ENCODE measurements around the gene GSTA4.
"Not testable (repeated sequence)": the region's sequence is repeated elsewhere in the genome, so short reads cannot be mapped to it uniquely, and the experiment has no call there.

The GSTA4 gene

GRCh38 chr6:53009056-53009455 lies 14.0 kb upstream of the GSTA4 start:
- H3K79me2 ChIP-seq (ENCODE audit: control insufficient read depth, low read length), result no peaks in the 10 kb centered on the region
- no peaks in the 10 kb centered on the region for H3K4me1 ChIP-seq (ENCODE audit: control insufficient read depth, low read length)
- H3K27me3 ChIP-seq (ENCODE audit: control insufficient read depth, low read length), result no peaks in the 10 kb centered on the region
- no peaks in the 10 kb centered on the region for H3K9me2 ChIP-seq (replicated peaks; ENCODE audit: control insufficient read depth, low read length)
- no peak overlapping the region for H3K27ac ChIP-seq (ENCODE audit: low read depth, low read length)
- no peaks in the 10 kb centered on the region for H3F3A ChIP-seq (ENCODE audit: control insufficient read depth, insufficient read depth)
- H3K4me3 ChIP-seq (ENCODE audit: low read length), result no peak overlapping the region
- H3K9me3 ChIP-seq (ENCODE audit: control insufficient read depth, insufficient read depth, low read length), result no peaks in the 10 kb centered on the region
- TF ChIP-seq EZH2phosphoT487 (IDR thresholded peaks at IDR 0.05; ENCODE audit: borderline replicate concordance, low read length) (no peak), CTCF (IDR thresholded peaks at IDR 0.05; ENCODE audit: low read depth, low read length, poor library complexity, severe bottlenecking) (no peak)
- no peaks in the 10 kb centered on the region for H3K36me3 ChIP-seq (ENCODE audit: control insufficient read depth, low read length)
- no peak overlapping the region for H3K4me2 ChIP-seq (ENCODE audit: low read length)
- H4K20me1 ChIP-seq (ENCODE audit: control insufficient read depth, insufficient read depth, low read depth, low read length), result no peaks in the 10 kb centered on the region

- not testable (repeated sequence) for H3K4me1 ChIP-seq (ENCODE audit: control insufficient read depth, low read length); H3K79me2 ChIP-seq (ENCODE audit: control insufficient read depth, low read length); H3K36me3 ChIP-seq (ENCODE audit: control insufficient read depth, low read length); H3K9me2 ChIP-seq (replicated peaks; ENCODE audit: control insufficient read depth, low read length); H3K27me3 ChIP-seq (ENCODE audit: control insufficient read depth, low read length); H3K4me3 ChIP-seq (ENCODE audit: low read length); H4K20me1 ChIP-seq (ENCODE audit: control insufficient read depth, insufficient read depth, low read depth, low read length); H3F3A ChIP-seq (ENCODE audit: control insufficient read depth, insufficient read depth); H3K4me2 ChIP-seq (ENCODE audit: low read length); H3K9me3 ChIP-seq (ENCODE audit: control insufficient read depth, insufficient read depth, low read length); H3K27ac ChIP-seq (ENCODE audit: low read depth, low read length)
Observed at GRCh38 chr6:53008192-53008687, 13.2 kb upstream of the GSTA4 start.

- H3K4me3 ChIP-seq (ENCODE audit: low read length), result no peak overlapping the region
- H3K27ac ChIP-seq (ENCODE audit: low read depth, low read length), result no peak overlapping the region
- TF ChIP-seq CTCF (IDR thresholded peaks at IDR 0.05; ENCODE audit: low read depth, low read length, poor library complexity, severe bottlenecking) (no peak), EZH2phosphoT487 (IDR thresholded peaks at IDR 0.05; ENCODE audit: borderline replicate concordance, low read length) (no peak)
- H3K79me2 ChIP-seq (ENCODE audit: control insufficient read depth, low read length), result no peaks in the 10 kb centered on the region
- no peaks in the 10 kb centered on the region for H3F3A ChIP-seq (ENCODE audit: control insufficient read depth, insufficient read depth)
- no peaks in the 10 kb centered on the region for H3K36me3 ChIP-seq (ENCODE audit: control insufficient read depth, low read length)
- H3K27me3 ChIP-seq (ENCODE audit: control insufficient read depth, low read length), result no peaks in the 10 kb centered on the region
- no peaks in the 10 kb centered on the region for H3K9me3 ChIP-seq (ENCODE audit: control insufficient read depth, insufficient read depth, low read length)
- no peaks in the 10 kb centered on the region for H3K9me2 ChIP-seq (replicated peaks; ENCODE audit: control insufficient read depth, low read length)
- no peaks in the 10 kb centered on the region for H4K20me1 ChIP-seq (ENCODE audit: control insufficient read depth, insufficient read depth, low read depth, low read length)
- H3K4me1 ChIP-seq (ENCODE audit: control insufficient read depth, low read length), result no peaks in the 10 kb centered on the region
- no peak overlapping the region for H3K4me2 ChIP-seq (ENCODE audit: low read length)
Observed at GRCh38 chr6:53005663-53006250, 10.7 kb upstream of the GSTA4 start.

GRCh38 chr6:52999456-52999855 lies 4.4 kb upstream of the GSTA4 start:
- Histone ChIP-seq H3K4me2 (ENCODE audit: low read length) (no peak overlapping the region), H3K9me3 (ENCODE audit: control insufficient read depth, insufficient read depth, low read length) (no peaks in the 10 kb centered on the region), H4K20me1 (ENCODE audit: control insufficient read depth, insufficient read depth, low read depth, low read length) (no peaks in the 10 kb centered on the region), H3K9me2 (replicated peaks; ENCODE audit: control insufficient read depth, low read length) (no peaks in the 10 kb centered on the region), H3K79me2 (ENCODE audit: control insufficient read depth, low read length) (no peaks in the 10 kb centered on the region), H3F3A (ENCODE audit: control insufficient read depth, insufficient read depth) (peaks cover 7% of the 10 kb centered on the region), H3K27me3 (ENCODE audit: control insufficient read depth, low read length) (no peaks in the 10 kb centered on the region), H3K27ac (ENCODE audit: low read depth, low read length) (no peak overlapping the region), H3K4me3 (ENCODE audit: low read length) (no peak overlapping the region), H3K4me1 (ENCODE audit: control insufficient read depth, low read length) (peaks cover 8% of the 10 kb centered on the region), H3K36me3 (ENCODE audit: control insufficient read depth, low read length) (no peaks in the 10 kb centered on the region)
- TF ChIP-seq EZH2phosphoT487 (IDR thresholded peaks at IDR 0.05; ENCODE audit: borderline replicate concordance, low read length), result no peak
- TF ChIP-seq CTCF (IDR thresholded peaks at IDR 0.05; ENCODE audit: low read depth, low read length, poor library complexity, severe bottlenecking), result no peak

Measured in DOHH2 (cell line).